Stimulated activated effector memory CD8-positive, alpha-beta T cell treated with anti-CD3 and anti-CD28 coated beads, Interleukin-12 subunit alpha, Interleukin-12 subunit beta, amount 100 ng/mL, for 72 hours (primary cell): ENCODE data around the gene A4GALT.
A peak's percentile ranks its signal among the peaks of the same experiment; 100 is the strongest.

Experiments
- ATAC-seq: fragments of 150-1000 bp; cut with Tn5 transposase; 2 replicates; pipeline ENCODE4 v1.10.0; 2021
- DNase-seq, 2 donors: peaks; one replicate each; pipeline ENCODE4 v3.0.0; 2021 to 2022; ENCODE audit warnings: low spot score in 2 of 2
- H3K27ac Mint-ChIP-seq: one replicate; pipeline ENCODE4 v1.8.0; 2022; ENCODE audit warnings: mild to moderate bottlenecking, mixed read lengths
- H3K36me3 Mint-ChIP-seq: one replicate; pipeline ENCODE4 v1.8.0; 2022; ENCODE audit warnings: mild to moderate bottlenecking, mixed read lengths
- H3K4me1 Mint-ChIP-seq: one replicate; pipeline ENCODE4 v1.8.0; 2022; ENCODE audit warnings: mixed read lengths
- H3K4me3 Mint-ChIP-seq: one replicate; pipeline ENCODE4 v1.8.0; 2022; ENCODE audit warnings: mild to moderate bottlenecking, mixed read lengths
- H3K9me3 Mint-ChIP-seq: one replicate; pipeline ENCODE4 v1.8.0; 2022; ENCODE audit warnings: mixed read lengths

Gene A4GALT

GRCh38 chr22:42699976-42700352 is 20.7 kb downstream of the A4GALT start:
- Mint-ChIP-seq H3K4me1 (no peaks in the 10 kb centered on the region), H3K27ac (no peak overlapping the region), H3K9me3 (no peaks in the 10 kb centered on the region), H3K36me3 (no peaks in the 10 kb centered on the region), H3K4me3 (no peak overlapping the region)
- DNase-seq: no peak
- ATAC-seq: no peak

- H3K27ac Mint-ChIP-seq: no peak overlapping the region
- no peaks in the 10 kb centered on the region for H3K4me1 Mint-ChIP-seq
- ATAC-seq: no peak
- no peaks in the 10 kb centered on the region for H3K36me3 Mint-ChIP-seq
- DNase-seq: no peak
- no peak overlapping the region for H3K4me3 Mint-ChIP-seq
- H3K9me3 Mint-ChIP-seq: no peaks in the 10 kb centered on the region
Measured at GRCh38 chr22:42699281-42699975, 21.2 kb downstream of the A4GALT start.

GRCh38 chr22:42697542-42698013 is 23.1 kb downstream of the A4GALT start:
- H3K9me3 Mint-ChIP-seq: no peaks in the 10 kb centered on the region
- DNase-seq (no peak), ATAC-seq (no peak)
- H3K4me1 Mint-ChIP-seq: no peaks in the 10 kb centered on the region
- no peaks in the 10 kb centered on the region for H3K36me3 Mint-ChIP-seq
- no peak overlapping the region for H3K4me3 Mint-ChIP-seq
- no peak overlapping the region for H3K27ac Mint-ChIP-seq

- DNase-seq: no peak
- H3K4me1 Mint-ChIP-seq: no peaks in the 10 kb centered on the region
- no peak for ATAC-seq
- no peak overlapping the region for H3K27ac Mint-ChIP-seq
- H3K4me3 Mint-ChIP-seq: no peak overlapping the region
- no peaks in the 10 kb centered on the region for H3K9me3 Mint-ChIP-seq
- no peaks in the 10 kb centered on the region for H3K36me3 Mint-ChIP-seq
Measured at GRCh38 chr22:42696331-42696967, 24.2 kb downstream of the A4GALT start.

- no peak overlapping the region for H3K27ac Mint-ChIP-seq
- no peaks in the 10 kb centered on the region for H3K9me3 Mint-ChIP-seq
- ATAC-seq: no peak
- no peak for DNase-seq
- no peaks in the 10 kb centered on the region for H3K36me3 Mint-ChIP-seq
- H3K4me1 Mint-ChIP-seq: no peaks in the 10 kb centered on the region
- H3K4me3 Mint-ChIP-seq: no peak overlapping the region
Measured at GRCh38 chr22:42695294-42695693, 25.4 kb downstream of the A4GALT start.

- no peaks in the 10 kb centered on the region for H3K9me3 Mint-ChIP-seq
- ATAC-seq (peak; percentile 6), DNase-seq (no peak)
- no peak overlapping the region for H3K4me3 Mint-ChIP-seq
- H3K4me1 Mint-ChIP-seq: no peaks in the 10 kb centered on the region
- no peaks in the 10 kb centered on the region for H3K36me3 Mint-ChIP-seq
- H3K27ac Mint-ChIP-seq: no peak overlapping the region
Measured at GRCh38 chr22:42693763-42694683, 26.6 kb downstream of the A4GALT start.

- Mint-ChIP-seq H3K36me3 (no peaks in the 10 kb centered on the region), H3K9me3 (no peaks in the 10 kb centered on the region), H3K4me1 (no peaks in the 10 kb centered on the region), H3K4me3 (no peak overlapping the region), H3K27ac (no peak overlapping the region)
- DNase-seq: no peak
- no peak for ATAC-seq
Measured at GRCh38 chr22:42693055-42693762, 27.5 kb downstream of the A4GALT start.

- DNase-seq: no peak
- H3K27ac Mint-ChIP-seq: no peak overlapping the region
- peak; percentile 33 for ATAC-seq
- no peaks in the 10 kb centered on the region for H3K4me1 Mint-ChIP-seq
- no peak overlapping the region for H3K4me3 Mint-ChIP-seq
- no peaks in the 10 kb centered on the region for H3K36me3 Mint-ChIP-seq
- H3K9me3 Mint-ChIP-seq: no peaks in the 10 kb centered on the region
Measured at GRCh38 chr22:42692239-42693054, 28.2 kb downstream of the A4GALT start.

- no peaks in the 10 kb centered on the region for H3K36me3 Mint-ChIP-seq
- DNase-seq (no peak), ATAC-seq (no peak)
- no peaks in the 10 kb centered on the region for H3K4me1 Mint-ChIP-seq
- H3K9me3 Mint-ChIP-seq: no peaks in the 10 kb centered on the region
- H3K4me3 Mint-ChIP-seq: no peak overlapping the region
- H3K27ac Mint-ChIP-seq: no peak overlapping the region
Measured at GRCh38 chr22:42691440-42691839, 29.2 kb downstream of the A4GALT start.

GRCh38 chr22:42688241-42689211 is 32.1 kb downstream of the A4GALT start:
- no peak for DNase-seq
- no peaks in the 10 kb centered on the region for H3K36me3 Mint-ChIP-seq
- H3K9me3 Mint-ChIP-seq: no peaks in the 10 kb centered on the region
- H3K27ac Mint-ChIP-seq: no peak overlapping the region
- H3K4me3 Mint-ChIP-seq: no peak overlapping the region
- no peaks in the 10 kb centered on the region for H3K4me1 Mint-ChIP-seq
- ATAC-seq: no peak

GRCh38 chr22:42686756-42687491 is 33.7 kb downstream of the A4GALT start:
- Mint-ChIP-seq H3K4me1 (no peaks in the 10 kb centered on the region), H3K36me3 (no peaks in the 10 kb centered on the region), H3K4me3 (no peak overlapping the region), H3K27ac (peak overlapping the region; percentile 41), H3K9me3 (no peaks in the 10 kb centered on the region)
- ATAC-seq (no peak), DNase-seq (no peak)

- ATAC-seq (no peak), DNase-seq (no peak)
- Mint-ChIP-seq H3K4me1 (no peaks in the 10 kb centered on the region), H3K9me3 (no peaks in the 10 kb centered on the region), H3K4me3 (no peak overlapping the region), H3K36me3 (no peaks in the 10 kb centered on the region), H3K27ac (peak overlapping the region; percentile 41)
Measured at GRCh38 chr22:42685941-42686653, 34.6 kb downstream of the A4GALT start.
